Vagina (tissue), 2 donors: ENCODE data around the gene DNAAF3.
A peak's percentile ranks its signal among the peaks of the same experiment; 100 is the strongest.

Source experiments
- POLR2A ChIP-seq, 2 donors: fragments of 450-650 bp; IDR thresholded peaks; one replicate each; pipeline ENCODE4 v1.6.1; 2017; ENCODE audit warnings: antibody characterized with exemption in 2 of 2, mild to moderate bottlenecking in 2 of 2, moderate library complexity in 2 of 2
- POLR2AphosphoS5 ChIP-seq, 2 donors: sonication (generic); formaldehyde crosslinking; IDR thresholded peaks; one replicate each; pipeline ENCODE4 v1.9.0; 2017; ENCODE audit warnings: antibody characterized with exemption in 2 of 2, mild to moderate bottlenecking in 2 of 2, low read depth in 1 of 2; ENCODE audit not compliant: insufficient read depth in 1 of 2
- TF ChIP-seq, protein P1 (sequence below), 3 experiments: fragments of 450-650 bp in 2 of 3; fragments of 200-600 bp in 1 of 3; sonication (generic) in 1 of 3; IDR thresholded peaks; one replicate each; pipeline ENCODE4 v1.5.1; 2017 to 2019; ENCODE audit warnings: antibody characterized with exemption in 3 of 3, mild to moderate bottlenecking in 2 of 3, moderate library complexity in 2 of 3

DNA sequence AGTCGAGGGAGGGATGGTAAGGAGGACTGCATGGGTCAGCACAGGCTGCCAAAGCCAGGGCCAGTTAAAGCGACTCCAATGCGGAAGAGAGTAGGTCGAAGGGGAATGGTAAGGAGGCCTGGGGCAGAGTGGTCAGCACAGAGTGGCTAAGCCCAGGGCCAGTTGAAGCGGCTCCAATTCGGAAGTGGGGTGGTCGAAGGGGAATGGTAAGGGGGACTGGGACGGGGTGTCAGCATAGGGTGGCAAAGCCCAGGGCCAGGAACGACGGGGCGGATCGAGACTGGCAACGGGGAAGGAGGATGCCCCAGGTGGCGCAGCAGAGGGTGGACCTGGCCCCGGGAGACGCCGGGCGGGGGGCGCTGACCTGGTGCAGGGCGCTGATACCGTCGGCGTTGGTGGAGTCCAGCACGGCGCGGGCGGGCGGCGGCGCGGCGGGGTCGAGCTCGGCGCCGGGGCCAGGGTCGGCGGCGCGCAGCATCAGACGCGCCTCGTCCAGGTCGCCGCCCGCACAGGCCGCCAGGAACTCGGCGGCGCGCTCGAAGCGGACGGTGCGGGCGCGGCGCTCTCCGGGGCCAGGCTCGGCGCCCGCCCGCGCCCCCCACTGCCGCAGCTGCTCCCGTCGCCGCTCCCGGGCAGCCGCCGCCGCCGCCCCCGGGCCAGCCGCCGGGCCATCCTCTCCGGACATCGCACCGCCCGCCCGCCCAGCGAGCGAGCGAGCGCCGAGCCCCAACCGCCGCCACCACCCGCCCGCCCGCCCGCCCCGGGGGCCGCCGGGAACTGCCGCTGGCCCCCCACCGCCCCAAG is 49.4 kb downstream of the DNAAF3 start, which contains the start of gene PPP1R12C:
- TF ChIP-seq, protein P1, sequence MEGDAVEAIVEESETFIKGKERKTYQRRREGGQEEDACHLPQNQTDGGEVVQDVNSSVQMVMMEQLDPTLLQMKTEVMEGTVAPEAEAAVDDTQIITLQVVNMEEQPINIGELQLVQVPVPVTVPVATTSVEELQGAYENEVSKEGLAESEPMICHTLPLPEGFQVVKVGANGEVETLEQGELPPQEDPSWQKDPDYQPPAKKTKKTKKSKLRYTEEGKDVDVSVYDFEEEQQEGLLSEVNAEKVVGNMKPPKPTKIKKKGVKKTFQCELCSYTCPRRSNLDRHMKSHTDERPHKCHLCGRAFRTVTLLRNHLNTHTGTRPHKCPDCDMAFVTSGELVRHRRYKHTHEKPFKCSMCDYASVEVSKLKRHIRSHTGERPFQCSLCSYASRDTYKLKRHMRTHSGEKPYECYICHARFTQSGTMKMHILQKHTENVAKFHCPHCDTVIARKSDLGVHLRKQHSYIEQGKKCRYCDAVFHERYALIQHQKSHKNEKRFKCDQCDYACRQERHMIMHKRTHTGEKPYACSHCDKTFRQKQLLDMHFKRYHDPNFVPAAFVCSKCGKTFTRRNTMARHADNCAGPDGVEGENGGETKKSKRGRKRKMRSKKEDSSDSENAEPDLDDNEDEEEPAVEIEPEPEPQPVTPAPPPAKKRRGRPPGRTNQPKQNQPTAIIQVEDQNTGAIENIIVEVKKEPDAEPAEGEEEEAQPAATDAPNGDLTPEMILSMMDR (IDR thresholded peaks at IDR 0.05), result no peak
- TF ChIP-seq POLR2A (IDR thresholded peaks at IDR 0.05), result peak in 1 of 2 donors; percentile 13
- TF ChIP-seq POLR2AphosphoS5 (IDR thresholded peaks at IDR 0.05; ENCODE audit: insufficient read depth in 1 of 2, low read depth in 1 of 2), result no peak
